ENCODE measurements around the gene FGFBP2. TPM values are rescaled to one million over a fixed set of nuclear protein-coding genes. Genes with fewer than 3 reads are reported as not detected.

The FGFBP2 gene, protein sequence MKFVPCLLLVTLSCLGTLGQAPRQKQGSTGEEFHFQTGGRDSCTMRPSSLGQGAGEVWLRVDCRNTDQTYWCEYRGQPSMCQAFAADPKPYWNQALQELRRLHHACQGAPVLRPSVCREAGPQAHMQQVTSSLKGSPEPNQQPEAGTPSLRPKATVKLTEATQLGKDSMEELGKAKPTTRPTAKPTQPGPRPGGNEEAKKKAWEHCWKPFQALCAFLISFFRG
- total RNA-seq (2022; extraction: Qiagen RNA extraction): 0.12 to 0.39 TPM (median 0.31 TPM) in 5 replicates

DNA sequence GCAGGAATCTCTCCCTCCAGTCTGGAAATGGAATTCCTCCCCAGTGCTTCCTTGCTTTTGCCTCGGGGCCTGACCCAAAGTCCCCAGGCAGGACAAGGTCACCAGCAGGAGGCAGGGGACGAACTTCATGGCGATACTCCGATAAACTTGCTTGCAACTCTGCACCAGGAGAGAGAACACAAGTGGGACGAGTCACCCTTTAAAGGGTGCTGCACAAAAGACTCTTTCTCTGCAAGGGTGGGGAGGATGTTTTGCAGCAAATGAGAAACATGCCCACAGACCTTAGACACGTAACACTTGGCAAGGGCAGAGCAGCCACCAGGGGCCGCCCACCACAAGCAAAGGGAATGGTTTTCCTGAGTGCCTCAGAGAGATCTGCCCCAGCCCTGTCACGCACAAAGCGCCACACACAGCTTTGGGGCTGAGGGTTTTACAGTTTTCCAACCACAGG lies at the start of gene FGFBP2:
Gene FGFBP2 (minus strand): TSS at position 175 of the 451 bp plus-strand sequence. CDS start 46 bp downstream, at position 129.

DNA sequence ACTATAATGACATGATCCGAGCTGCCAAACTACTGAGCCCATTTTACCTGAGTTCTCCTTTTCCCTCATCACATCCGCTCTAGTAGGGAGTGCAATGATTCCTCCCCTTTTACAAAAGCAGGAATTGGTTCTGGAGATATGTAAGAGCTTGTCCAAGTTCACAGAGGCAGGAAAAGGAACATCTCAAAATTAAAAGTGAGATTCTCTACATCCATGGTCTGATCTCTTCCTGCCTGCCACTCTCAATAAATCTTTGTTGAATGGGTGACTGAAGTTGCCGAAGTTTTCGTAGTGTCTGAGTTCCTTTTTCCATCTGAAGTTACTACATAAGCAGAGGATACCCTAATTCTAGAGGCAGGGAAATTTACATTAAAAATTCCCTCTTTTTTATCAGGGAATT lies 24.3 kb downstream of the FGFBP2 start, which contains the start of gene FGFBP1:
Gene FGFBP1 (minus strand): TSS at position 101 of the 400 bp plus-strand sequence. CDS start 2,108 bp downstream, outside the sequence.

Other genes with a start within 250 kb of the FGFBP2 start
- 11.0 to 15.4 TPM (median 13.4 TPM) in 5 replicates for gene CD38, start 184.8 kb downstream of the FGFBP2 start, total RNA-seq (2022; extraction: Qiagen RNA extraction)
- 2.7 to 3.8 TPM (median 3.3 TPM) in 5 replicates for gene FGFBP1, start 24.4 kb downstream of the FGFBP2 start, total RNA-seq (2022; extraction: Qiagen RNA extraction)
- 0.39 to 0.56 TPM (median 0.52 TPM) in 5 replicates for gene PROM1, start 120.8 kb upstream of the FGFBP2 start, total RNA-seq (2022; extraction: Qiagen RNA extraction)